GM19467 (cell line): ENCODE data around the gene CRLF2.
"Not testable (repeated sequence)": the region's sequence is repeated elsewhere in the genome, so short reads cannot be mapped to it uniquely, and the experiment has no call there.

Experiments
- ATAC-seq: cut with Tn5 transposase; IDR thresholded peaks from one replicate; pipeline ENCODE4 v1.9.1; 2021; ENCODE audit warnings: mild to moderate bottlenecking, moderate library complexity; ENCODE audit not compliant: unreplicated experiment

CRLF2 gene

GRCh38 chrX:1170243-1170642, 42.2 kb downstream of the CRLF2 start:
- ATAC-seq: no peak

DNA sequence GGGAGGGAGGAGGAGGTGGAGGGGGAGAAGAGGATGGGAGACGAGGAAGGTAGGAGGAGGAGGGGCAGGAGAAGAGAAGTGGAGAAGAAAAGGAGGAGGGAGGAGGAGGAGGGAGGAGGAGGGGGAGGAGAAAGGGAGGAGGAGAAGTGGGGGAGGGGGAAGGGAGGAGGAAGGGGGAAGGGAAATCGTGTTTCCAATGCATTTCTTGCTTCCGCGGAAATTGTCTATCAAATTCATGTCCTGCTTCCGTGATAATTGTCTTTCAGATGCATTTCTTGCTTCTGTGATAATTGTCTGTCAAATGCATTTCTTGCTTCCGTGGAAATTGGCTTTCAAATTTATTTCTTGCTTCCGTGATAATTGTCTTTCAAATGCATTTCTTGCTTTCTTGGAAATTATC, 43.3 kb downstream of the CRLF2 start:
- ATAC-seq: no peak

- ATAC-seq: no peak
Observed at GRCh38 chrX:1167918-1168481, 44.4 kb downstream of the CRLF2 start.

GRCh38 chrX:1167466-1167865, 45.0 kb downstream of the CRLF2 start:
- no peak for ATAC-seq

GRCh38 chrX:1165535-1166196, 46.8 kb downstream of the CRLF2 start:
- no peak for ATAC-seq

- no peak for ATAC-seq
Observed at GRCh38 chrX:1164322-1165288, 47.8 kb downstream of the CRLF2 start.

GRCh38 chrX:1163231-1163630, 49.2 kb downstream of the CRLF2 start:
- ATAC-seq: no peak

DNA sequence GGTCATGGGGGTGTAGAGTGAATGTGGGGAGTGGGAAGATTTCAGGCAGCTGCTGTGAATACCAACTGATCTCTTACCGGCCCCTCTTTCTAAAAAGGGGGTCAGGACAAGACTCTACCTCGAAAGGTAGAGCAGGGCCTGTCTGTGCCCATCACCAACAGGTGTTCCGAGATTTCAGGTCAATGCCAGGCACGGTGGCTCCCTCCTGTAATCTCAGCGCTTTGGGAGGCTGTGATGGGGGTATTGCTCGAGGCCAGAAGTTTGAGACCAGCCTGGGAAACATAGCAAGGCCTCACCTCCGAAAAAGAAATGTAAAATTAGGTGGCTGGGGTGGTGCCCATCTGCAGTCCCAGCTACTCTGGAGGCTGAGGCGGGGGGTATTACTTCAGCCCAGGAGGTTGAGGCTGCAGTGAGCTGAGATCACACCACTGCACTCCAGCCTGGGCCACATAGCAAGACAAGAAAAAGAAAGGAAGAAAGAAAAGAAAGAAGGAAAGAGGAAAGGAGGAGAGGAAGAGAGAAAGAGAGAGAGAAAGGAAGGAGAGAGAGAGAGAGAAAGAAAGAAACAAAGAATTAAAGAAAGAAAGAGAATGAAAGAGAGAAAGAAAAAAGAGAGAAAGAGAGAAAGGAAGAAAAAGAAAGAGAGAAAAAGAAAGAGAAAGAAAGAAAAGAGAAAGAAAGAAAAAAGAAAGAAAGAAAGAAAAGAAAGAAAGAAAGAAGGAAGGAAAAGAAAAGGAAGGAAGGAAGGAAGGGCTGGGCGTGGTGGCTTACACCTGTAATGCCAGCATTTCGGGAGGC, 50.1 kb downstream of the CRLF2 start:
- ATAC-seq: no peak

DNA sequence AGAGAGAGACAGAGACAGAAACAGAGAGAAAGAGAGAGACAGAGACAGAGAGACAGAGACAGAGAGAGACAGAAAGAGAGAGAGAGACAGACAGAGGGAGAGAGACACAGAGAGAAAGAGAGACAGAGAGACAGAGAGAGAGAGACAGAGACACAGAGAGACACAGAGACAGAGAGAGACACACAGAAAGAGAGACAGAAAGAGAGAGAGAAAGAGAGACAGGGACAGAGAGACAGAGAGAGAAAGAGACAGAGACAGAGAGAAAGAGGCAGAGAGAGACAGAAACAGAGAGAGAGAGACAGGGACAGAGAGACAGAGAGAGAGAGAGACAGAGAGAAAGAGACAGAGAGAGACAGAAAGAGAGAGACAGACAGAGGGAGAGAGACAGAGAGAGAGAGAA, 52.9 kb downstream of the CRLF2 start:
- ATAC-seq: no peak

- not testable (repeated sequence) for ATAC-seq
Observed at GRCh38 chrX:1156681-1157455, 55.6 kb downstream of the CRLF2 start.

DNA sequence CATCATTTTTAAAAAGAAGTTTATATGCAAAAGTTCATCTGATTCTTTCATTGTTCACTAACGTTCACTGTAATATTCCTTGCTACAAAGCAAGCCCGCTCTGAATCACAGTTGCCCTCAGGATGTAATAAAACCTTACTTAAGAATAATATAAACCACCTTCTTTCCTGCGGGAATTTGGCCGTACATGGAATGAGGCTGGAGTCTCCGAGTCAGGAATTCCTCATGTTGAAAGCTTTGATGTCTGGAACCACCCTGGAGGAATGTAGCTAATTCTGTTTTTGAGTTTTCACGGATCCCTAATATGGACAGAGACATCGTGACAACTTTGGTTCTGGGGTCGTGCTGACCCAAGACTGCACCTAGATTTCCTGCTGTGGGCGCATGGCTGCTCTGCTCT, 58.5 kb downstream of the CRLF2 start:
- no peak for ATAC-seq

GRCh38 chrX:1152090-1152489, 60.4 kb downstream of the CRLF2 start:
- no peak for ATAC-seq

DNA sequence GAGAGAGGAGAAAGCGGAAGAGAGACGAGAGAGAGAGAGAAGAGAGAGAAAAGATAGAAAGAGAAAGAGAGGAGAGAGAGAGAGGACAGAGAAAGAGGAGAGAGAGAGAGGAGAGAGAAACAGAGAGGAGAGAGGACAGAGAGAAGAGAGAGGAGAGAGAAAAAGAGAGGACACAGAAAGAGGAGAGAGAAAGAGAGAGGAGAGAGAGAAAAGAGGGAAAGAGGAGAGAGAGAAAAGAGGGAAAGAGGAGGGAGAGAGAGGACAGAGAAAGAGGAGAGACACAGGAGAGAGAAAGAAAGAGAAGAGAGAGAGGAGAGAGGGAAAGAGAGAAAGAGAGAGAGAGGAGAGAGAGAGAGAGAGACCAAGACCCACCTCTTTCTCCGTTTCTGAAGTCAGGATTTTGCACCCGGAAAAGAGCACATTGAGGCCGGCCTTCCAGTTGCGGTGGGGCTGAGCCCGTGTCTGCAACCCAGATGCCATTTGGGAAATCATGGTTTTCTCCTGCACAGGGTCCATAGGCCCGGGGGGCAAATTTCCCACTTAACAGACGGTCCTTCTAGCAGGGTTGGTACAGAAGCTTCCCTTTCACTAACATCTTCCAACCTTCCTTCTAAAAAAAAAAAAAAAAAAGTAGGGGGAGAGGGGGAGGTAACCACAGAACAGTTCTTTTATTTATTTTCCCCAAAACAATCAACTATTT, 60.9 kb downstream of the CRLF2 start:
- ATAC-seq: no peak

DNA sequence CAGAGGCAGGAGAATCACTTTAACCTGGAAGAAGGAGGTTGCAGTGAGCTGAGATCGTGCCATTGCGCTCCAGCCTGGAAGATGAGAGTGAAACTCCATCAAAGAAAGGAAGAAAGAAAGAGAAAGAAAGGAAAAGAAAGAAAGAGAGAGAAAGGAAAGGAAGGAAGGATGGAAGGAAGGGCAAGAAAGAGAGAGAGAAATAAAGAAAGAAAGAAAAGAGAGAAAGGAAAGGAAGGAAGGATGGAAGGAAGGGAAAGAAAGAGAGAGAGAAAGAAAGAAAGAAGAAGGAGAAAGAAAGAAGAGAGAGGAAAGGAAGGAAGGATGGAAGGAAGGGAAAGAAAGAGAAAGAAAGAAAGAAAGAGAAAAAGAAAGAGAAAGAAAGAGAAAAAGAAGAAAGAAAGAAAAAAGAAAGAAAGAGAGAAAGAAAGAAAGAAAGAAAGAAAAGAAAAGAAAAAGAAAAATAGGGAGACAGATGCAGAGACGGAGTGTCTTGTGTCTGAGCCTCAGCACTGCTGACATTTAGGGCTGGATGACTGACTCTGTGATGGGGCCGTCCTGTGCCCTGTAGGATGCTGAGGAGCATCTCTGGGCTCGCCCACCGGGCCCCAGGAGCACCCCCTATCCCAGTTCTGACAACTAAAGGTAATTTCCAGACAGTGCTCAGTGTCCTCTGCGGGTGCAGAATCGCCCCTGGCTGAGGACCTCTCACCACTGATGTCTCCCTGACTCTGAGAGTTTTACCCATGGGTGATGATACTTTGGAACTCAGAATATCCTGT, 61.7 kb downstream of the CRLF2 start:
- no peak for ATAC-seq

DNA sequence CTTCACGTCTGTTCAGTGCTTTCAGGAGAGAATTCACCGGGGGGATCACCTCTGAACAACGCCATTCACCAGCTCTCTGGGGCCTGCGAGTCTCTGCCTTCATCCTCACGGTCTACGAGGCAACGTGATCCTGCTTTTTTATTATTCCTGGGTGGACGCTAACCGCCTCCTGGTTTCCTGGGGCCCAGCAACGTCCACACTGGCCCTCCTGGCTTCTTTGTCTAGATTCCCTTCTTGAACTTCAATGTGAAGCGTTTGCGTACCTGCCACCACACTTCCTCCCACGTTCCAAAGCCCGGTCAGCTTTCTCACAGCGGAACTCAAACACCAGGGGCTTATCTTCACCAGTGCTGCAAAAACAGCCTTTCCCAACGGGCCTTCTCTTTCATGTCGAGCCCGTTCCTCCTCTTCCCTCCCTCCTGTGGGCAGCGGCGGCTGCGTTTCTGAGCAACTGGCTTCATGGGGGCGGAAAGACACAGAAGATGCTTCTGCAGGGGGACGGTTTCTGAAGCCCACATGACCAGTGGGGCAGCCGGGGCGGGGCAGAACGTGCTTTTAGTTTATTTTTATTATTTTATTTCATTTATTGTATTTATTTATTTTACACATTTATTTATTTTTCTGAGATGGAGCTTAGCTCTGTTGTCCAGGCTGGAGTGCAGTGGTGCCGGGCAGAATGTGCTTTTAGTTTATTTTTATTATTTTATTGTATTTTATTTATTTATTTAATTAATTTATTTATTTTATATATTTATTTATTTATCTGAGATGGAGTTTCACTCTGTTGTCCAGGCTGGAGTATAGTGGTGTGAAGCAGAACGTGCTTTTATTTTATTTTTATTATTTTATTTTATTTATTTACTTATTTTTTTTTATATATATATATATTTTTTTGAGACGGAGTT, 64.6 kb downstream of the CRLF2 start:
- no peak for ATAC-seq

DNA sequence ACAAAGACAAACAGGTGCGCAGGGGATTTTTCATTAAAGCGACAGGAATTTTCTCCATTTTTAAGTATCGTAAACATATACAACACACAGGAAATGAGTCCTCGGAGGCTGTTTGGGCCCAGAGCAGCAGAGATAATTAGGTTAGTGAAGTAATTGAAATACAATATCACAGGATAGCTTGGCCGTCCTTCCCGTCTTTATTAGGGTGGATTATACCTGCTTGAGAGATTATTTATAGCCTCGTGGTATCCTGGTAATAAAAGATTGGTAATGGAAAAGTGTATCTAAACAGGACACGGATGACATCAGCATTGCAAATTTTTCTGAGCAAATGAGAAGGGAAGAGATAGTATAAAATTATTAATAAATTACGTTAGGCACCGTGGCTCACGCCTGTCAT, 68.2 kb downstream of the CRLF2 start:
- ATAC-seq: no peak
